Neural cell (in vitro differentiated cells): ENCODE data around the gene SETD2.

Experiments
- CTCF ChIP-seq: fragments of 450-650 bp; IDR thresholded peaks from 2 replicates; pipeline ENCODE4 v1.5.1; 2014; ENCODE audit warnings: antibody characterized with exemption, mild to moderate bottlenecking, moderate library complexity; ENCODE audit not compliant: poor library complexity, severe bottlenecking
- EZH2 ChIP-seq: fragments of 200-600, 300-800 bp; shearing (Covaris generic), sonication (generic); IDR thresholded peaks from 2 replicates; pipeline ENCODE4 v1.6.1; 2014; ENCODE audit warnings: antibody characterized with exemption, low read length, borderline replicate concordance, mild to moderate bottlenecking; ENCODE audit not compliant: insufficient read depth, poor library complexity, severe bottlenecking
- POLR2AphosphoS5 ChIP-seq: IDR thresholded peaks from 2 replicates; pipeline ENCODE4 v1.6.1; 2012

- TF ChIP-seq CTCF, result no peak
- no peak for TF ChIP-seq EZH2
- TF ChIP-seq POLR2AphosphoS5, result no peak
Measured at GRCh38 chr3:46990573-46991374, 173.1 kb downstream of the SETD2 start.
